T-helper 1 cell (primary cell): ENCODE results near the gene THADA.

Source experiments
- DNase-seq, 5 donors: peaks; one replicate each; pipeline ENCODE4 v3.0.0-alpha.2; 2012 to 2020

The THADA gene

GRCh38 chr2:43230951-43231827 lies 364.6 kb downstream of the THADA start:
- DNase-seq: no peak

- DNase-seq: no peak
These were observed 365.4 kb downstream of the THADA start for GRCh38 chr2:43230351-43230885.

- no peak for DNase-seq
These were observed 366.8 kb downstream of the THADA start for GRCh38 chr2:43228756-43229659.

GRCh38 chr2:43228321-43228751 lies 367.5 kb downstream of the THADA start:
- DNase-seq: no peak

GRCh38 chr2:43227830-43228281 lies 368.0 kb downstream of the THADA start:
- DNase-seq: no peak

GRCh38 chr2:43226955-43227829 lies 368.6 kb downstream of the THADA start:
- peak; percentile 26 to 71 (median 43) for DNase-seq

GRCh38 chr2:43226558-43226954 lies 369.3 kb downstream of the THADA start, which contains the start of gene ZFP36L2:
Gene ZFP36L2 (minus strand): TSS chr2:43226606. CDS start chr2:43226315, 291 bp downstream.
- peak; percentile 90 to 97 (median 91) for DNase-seq

- DNase-seq: peak; percentile 42 to 73 (median 49)
These were observed 369.9 kb downstream of the THADA start for GRCh38 chr2:43225788-43226557.

GRCh38 chr2:43225093-43225787 lies 370.6 kb downstream of the THADA start:
- DNase-seq: peak; percentile 45 to 81 (median 58)

- DNase-seq: peak in 4 of 5 donors; percentile 34 to 55 (median 43)
These were observed 371.2 kb downstream of the THADA start for GRCh38 chr2:43224571-43225092.

- peak; percentile 32 to 83 (median 54) for DNase-seq
These were observed 371.7 kb downstream of the THADA start for GRCh38 chr2:43224131-43224570.

- DNase-seq: no peak
These were observed 372.3 kb downstream of the THADA start for GRCh38 chr2:43223521-43224001.

GRCh38 chr2:43222475-43223309 lies 373.1 kb downstream of the THADA start:
- DNase-seq: peak in 1 of 5 donors; percentile 25

- DNase-seq: peak in 3 of 5 donors; percentile 38 to 61 (median 41)
These were observed 373.9 kb downstream of the THADA start for GRCh38 chr2:43221763-43222474.

- DNase-seq: peak in 2 of 5 donors; percentile 25 to 33
These were observed 374.6 kb downstream of the THADA start for GRCh38 chr2:43221124-43221762.

- DNase-seq: no peak
These were observed 375.1 kb downstream of the THADA start for GRCh38 chr2:43220760-43221123.

GRCh38 chr2:43220229-43220751 lies 375.5 kb downstream of the THADA start:
- no peak for DNase-seq
